Small intestine (tissue), 7 donors: Measurements from ENCODE around the gene CGNL1. TPM values are rescaled to one million over a fixed set of nuclear protein-coding genes. Genes with fewer than 3 reads are reported as not detected.

Experiments used
- DNase-seq, 2 donors: peaks; one replicate each; pipeline versions ENCODE4 v3.0.0 to v3.0.0-alpha.2; 2013
- FAIRE-seq: peaks from 2 replicates; lab custom pipeline; 2012; peaks lifted over from hg19 to GRCh38; lab: Jason Lieb, UNC
- H3K27ac ChIP-seq, 3 donors: one replicate each; pipeline ENCODE4 v1.5.1; 2013; ENCODE audit warnings: low read length in 2 of 3, mild to moderate bottlenecking in 2 of 3, control low read depth in 1 of 3, inconsistent platforms in 1 of 3, low read depth in 1 of 3, moderate library complexity in 1 of 3
- H3K27me3 ChIP-seq, 3 donors: one replicate each; pipeline ENCODE4 v1.6.1; 2013; ENCODE audit warnings: low read length in 3 of 3, inconsistent platforms in 1 of 3; ENCODE audit not compliant: control insufficient read depth in 3 of 3, insufficient read depth in 3 of 3
- H3K36me3 ChIP-seq, 3 donors: one replicate each; pipeline ENCODE4 v1.6.1; 2013; ENCODE audit warnings: low read length in 3 of 3, inconsistent platforms in 1 of 3, low read depth in 1 of 3, mild to moderate bottlenecking in 1 of 3, moderate library complexity in 1 of 3; ENCODE audit not compliant: control insufficient read depth in 3 of 3, insufficient read depth in 2 of 3
- H3K4me1 ChIP-seq, 3 donors: one replicate each; pipeline ENCODE4 v1.6.1; 2013; ENCODE audit warnings: low read length in 2 of 3, inconsistent platforms in 1 of 3, low read depth in 1 of 3, mild to moderate bottlenecking in 1 of 3, moderate library complexity in 1 of 3; ENCODE audit not compliant: control insufficient read depth in 3 of 3, insufficient read depth in 2 of 3
- H3K4me3 ChIP-seq, 3 donors: one replicate each; pipeline ENCODE4 v1.5.1; 2013; ENCODE audit warnings: low read length in 3 of 3, control low read depth in 1 of 3, inconsistent platforms in 1 of 3, low read depth in 1 of 3, mild to moderate bottlenecking in 1 of 3, moderate library complexity in 1 of 3
- H3K9me3 ChIP-seq, 2 donors: one replicate each; pipeline ENCODE4 v1.6.1; 2013; ENCODE audit warnings: low read depth in 1 of 2, low read length in 1 of 2; ENCODE audit not compliant: control insufficient read depth in 2 of 2, insufficient read depth in 1 of 2
- WGBS, 3 donors: extraction: QIAGEN DNeasy Blood & Tissue Kit; methylation state at CpG; one replicate each; pipeline ENCODE4 v1.1.7; 2013; 5-methylcytosine and 5-hydroxymethylcytosine counted together
- polyA plus RNA-seq, 4 donors: library from polyadenylated mRNA; stranded (reverse) in 3 of 4; unstranded in 1 of 4; fragments of 200-250 nt in 3 of 4; fragments of 120-200 nt in 1 of 4; gene quantifications; one replicate each; pipeline versions ENCODE4 v1.2.1 to v1.2.3, GENCODE V29; 2013
- donor health status: healthy with polysubstance abuse.
- donor health status: control.
- donor health status: control.
- donor health status: Bipolar disorder and iron deficiency.
- donor health status: healthy.

The CGNL1 gene
- polyA plus RNA-seq, 4 donors: 0.81 to 5.1 (median 1.9) TPM

DNA sequence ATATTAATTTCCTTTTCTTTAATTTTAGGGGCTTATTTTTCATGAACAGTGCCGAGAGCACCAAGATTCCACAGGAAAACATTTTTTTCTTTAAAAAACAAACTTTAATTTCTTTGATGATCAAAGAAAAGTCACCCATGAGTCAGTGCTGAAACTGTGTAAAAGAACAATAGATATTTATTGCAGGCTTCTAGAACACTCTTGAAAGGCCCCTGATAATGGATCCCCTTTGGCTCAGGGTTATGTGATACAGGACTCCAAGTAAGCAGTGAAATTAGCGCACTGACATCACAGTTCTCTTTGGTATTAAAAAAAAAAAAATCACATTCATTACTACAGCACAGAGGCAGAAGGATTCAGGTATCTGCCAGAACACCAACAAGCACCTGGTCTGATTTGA is 149.3 kb downstream of the CGNL1 start:
- peaks cover 0 to 19% (median 0%) of the 10 kb centered on the region in 3 donors for H3K4me1 ChIP-seq
- H3K27ac ChIP-seq: no peak overlapping the region
- no peak overlapping the region for H3K4me3 ChIP-seq
- WGBS, 3 donors: 84 to 91% (median 90%) methylated on average over 2 of the region's 2 CpGs
- H3K27me3 ChIP-seq: no peaks in the 10 kb centered on the region
- FAIRE-seq (no peak), DNase-seq (no peak)
- no peaks in the 10 kb centered on the region for H3K9me3 ChIP-seq
- H3K36me3 ChIP-seq: peaks cover 0 to 4% (median 0%) of the 10 kb centered on the region in 3 donors

DNA sequence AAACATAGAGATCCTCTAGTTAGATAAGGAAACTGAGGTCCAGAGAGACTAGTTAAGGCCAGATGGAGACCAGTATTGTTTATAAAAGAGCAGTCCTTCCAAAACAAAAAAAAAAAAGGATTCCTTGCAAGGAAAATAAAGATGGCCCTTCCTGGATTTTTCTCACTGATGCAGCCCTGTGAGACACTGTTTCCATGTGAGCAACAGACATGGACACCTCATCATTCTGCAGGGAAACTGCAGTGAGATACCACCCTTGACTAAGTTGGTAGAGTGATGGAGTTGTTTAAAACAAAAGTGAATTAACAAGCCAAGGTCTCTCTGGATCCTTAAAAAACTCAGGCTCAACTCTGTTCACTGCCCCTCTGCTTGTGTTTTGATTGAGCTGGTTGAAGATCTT is 149.8 kb downstream of the CGNL1 start:
- no peak overlapping the region for H3K4me3 ChIP-seq
- no peaks in the 10 kb centered on the region for H3K27me3 ChIP-seq
- H3K4me1 ChIP-seq: peaks cover 0 to 19% (median 0%) of the 10 kb centered on the region in 3 donors
- no peak overlapping the region for H3K27ac ChIP-seq
- H3K36me3 ChIP-seq: peaks cover 0 to 4% (median 0%) of the 10 kb centered on the region in 3 donors
- FAIRE-seq: no peak
- no peak for DNase-seq
- no peaks in the 10 kb centered on the region for H3K9me3 ChIP-seq

DNA sequence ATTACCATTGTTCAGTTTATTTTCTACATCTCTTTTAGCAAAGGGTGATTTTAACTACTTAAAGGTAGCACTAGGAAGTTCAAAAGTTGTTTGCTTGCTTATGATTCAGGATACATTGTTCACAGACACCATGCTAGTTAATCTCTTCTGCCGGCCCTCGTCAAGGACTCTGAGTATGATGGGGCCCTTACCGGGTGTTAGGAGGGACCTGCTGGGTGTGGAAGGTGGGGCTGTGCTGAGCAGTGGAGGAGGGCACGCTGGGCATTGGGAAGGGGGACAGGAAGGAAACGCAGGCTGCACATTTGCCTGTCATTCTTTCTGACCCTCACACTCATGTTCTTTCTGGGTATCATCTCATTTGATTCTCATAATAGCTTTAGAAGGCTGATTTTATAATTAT is 150.3 kb downstream of the CGNL1 start:
- Histone ChIP-seq H3K36me3 (peaks cover 0 to 4% (median 0%) of the 10 kb centered on the region in 3 donors), H3K27me3 (no peaks in the 10 kb centered on the region), H3K27ac (no peak overlapping the region), H3K4me3 (no peak overlapping the region), H3K9me3 (no peaks in the 10 kb centered on the region), H3K4me1 (peaks cover 0 to 19% (median 0%) of the 10 kb centered on the region in 3 donors)
- 44 to 68% (median 50%) methylated on average over 5 of the region's 5 CpGs for WGBS, 3 donors
- FAIRE-seq (no peak), DNase-seq (no peak)

DNA sequence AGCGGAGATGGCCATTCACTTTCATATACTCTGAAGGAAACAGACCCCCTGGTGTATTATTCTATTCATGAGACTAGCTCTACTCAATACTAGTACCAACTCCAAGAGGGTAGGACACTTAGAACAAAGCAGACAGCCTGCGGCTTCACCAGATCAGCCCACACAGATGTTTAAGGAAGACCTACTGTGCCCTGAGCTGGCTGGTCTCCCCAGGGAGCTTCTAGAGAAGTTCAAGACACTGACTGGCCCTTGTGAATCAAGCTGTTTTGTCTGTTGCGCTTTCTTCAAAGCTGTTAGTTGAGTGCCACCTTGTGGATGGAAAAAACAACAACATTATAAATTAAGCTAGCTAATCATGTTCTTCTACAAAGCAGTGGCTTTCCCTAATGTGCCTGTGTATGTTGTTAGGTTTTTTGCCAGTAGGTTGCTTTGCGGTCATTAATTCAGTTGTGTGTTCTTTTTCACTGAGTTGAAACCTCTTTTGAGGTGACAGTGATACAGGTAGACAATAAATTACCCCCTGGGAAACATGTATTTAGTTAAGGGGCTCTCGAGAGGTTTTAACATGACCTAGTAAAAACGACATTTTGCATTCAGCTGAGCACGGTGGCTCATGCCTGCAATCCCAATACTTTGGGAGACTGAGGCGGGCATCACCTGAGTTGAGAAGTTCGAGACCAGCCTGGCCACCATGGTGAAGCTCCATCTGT is 151.2 kb downstream of the CGNL1 start:
- Histone ChIP-seq H3K9me3 (no peaks in the 10 kb centered on the region), H3K27ac (no peak overlapping the region), H3K27me3 (no peaks in the 10 kb centered on the region), H3K4me1 (peaks cover 0 to 19% (median 0%) of the 10 kb centered on the region in 3 donors), H3K36me3 (peaks cover 0 to 4% (median 0%) of the 10 kb centered on the region in 3 donors), H3K4me3 (no peak overlapping the region)
- peak; percentile 79 to 82 for DNase-seq
- FAIRE-seq: no peak
- WGBS, 3 donors: 50 to 61% (median 59%) methylated on average over 9 of the region's 9 CpGs

DNA sequence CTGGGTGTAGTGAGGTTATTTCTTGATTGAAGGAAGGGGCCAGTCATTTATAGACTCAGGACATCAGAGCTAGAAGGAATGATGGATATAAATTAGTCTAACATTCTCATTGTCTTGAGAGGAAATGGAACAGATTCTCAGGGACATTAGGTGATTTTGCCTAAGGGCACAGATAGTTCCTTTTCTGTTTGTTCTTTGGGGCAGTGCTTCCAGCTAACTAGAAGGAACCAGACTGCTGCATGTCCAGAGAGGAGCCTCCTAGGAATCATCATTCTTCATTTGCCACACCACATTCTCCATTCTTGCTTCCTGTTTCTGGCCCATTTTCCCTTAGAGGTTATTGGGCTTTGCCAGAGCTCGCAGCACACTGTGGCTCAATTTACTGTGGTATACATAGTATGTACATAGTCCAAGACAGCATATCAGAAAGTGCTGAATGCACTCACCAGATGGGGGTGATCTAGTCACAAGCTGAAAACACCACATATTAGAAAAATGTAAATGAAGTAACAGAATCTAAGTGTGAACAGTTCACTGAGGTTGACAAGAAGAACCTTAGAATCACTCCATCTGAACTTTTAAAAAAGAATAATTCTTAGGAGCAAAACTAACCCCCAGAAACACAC is 152.7 kb downstream of the CGNL1 start:
- Histone ChIP-seq H3K9me3 (no peaks in the 10 kb centered on the region), H3K4me1 (peaks cover 0 to 19% (median 0%) of the 10 kb centered on the region in 3 donors), H3K4me3 (no peak overlapping the region), H3K27me3 (no peaks in the 10 kb centered on the region), H3K36me3 (peaks cover 0 to 4% (median 0%) of the 10 kb centered on the region in 3 donors), H3K27ac (no peak overlapping the region)
- peak in 1 of 2 donors; percentile 32 for DNase-seq
- 36 to 74% (median 38%) methylated on average over 1 of the region's 1 CpG for WGBS, 3 donors
- FAIRE-seq: no peak

DNA sequence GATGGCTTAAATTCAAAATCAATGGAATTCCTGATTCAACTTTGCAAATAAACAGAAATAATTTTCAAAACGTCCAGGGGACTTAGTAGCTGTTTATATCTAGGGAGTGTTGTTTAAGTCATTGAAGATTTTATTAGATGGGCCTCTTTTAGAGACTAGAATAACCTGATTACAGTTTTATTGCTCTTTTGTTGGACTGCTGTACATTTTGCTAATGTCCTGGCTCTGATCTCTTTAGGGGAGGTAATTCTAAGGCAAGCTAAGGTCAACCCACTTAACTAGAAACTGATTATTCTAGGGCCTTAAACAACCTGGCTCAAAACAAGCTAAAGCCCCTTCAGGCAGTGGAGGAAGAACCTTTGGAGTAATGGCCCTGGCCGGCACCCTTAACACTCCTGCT is 153.4 kb downstream of the CGNL1 start:
- FAIRE-seq (no peak), DNase-seq (peak in 1 of 2 donors; percentile 28)
- Histone ChIP-seq H3K4me3 (no peak overlapping the region), H3K27ac (no peak overlapping the region), H3K36me3 (no peaks in the 10 kb centered on the region), H3K4me1 (peaks cover 0 to 19% (median 6%) of the 10 kb centered on the region in 3 donors), H3K9me3 (no peaks in the 10 kb centered on the region), H3K27me3 (no peaks in the 10 kb centered on the region)
- 19 to 36% (median 20%) methylated on average over 2 of the region's 2 CpGs for whole genome bisulfite sequencing, 3 donors

DNA sequence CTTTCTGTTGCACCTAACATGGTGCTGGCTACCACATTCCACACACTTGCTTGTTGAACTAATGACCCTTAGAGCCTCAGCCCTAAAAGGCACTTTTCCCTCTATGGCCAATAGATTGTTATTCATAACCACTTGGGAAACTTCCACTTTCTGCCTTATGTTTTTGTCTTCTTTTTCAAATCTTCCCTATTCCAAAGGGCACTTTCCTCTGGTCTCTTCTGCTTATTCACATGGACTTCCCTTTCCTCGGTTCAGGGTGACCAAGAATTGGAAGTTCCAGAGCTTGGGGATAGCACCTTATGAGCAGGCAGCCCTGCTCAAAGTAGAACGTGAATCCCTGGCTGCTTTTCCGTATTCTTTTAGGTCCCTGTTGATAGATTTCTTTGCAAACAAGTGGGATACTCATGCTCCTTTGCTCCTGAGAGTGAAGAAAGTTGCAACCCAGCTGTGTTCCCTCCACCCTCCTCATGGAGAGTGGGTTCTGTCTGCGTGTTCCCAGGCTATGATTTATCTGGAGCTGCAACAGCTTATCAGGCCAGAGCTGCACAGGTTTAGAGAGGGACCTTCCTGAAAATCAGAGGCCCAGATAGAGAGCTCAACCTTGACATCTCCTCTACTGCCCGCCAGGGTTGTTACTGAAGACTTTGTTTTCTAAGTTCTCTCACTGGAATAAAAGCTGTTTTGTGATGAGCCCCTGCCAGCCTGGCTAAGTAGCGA is 156.6 kb downstream of the CGNL1 start:
- no peaks in the 10 kb centered on the region for H3K36me3 ChIP-seq
- no peak overlapping the region for H3K4me3 ChIP-seq
- no peak for FAIRE-seq
- no peak overlapping the region for H3K27ac ChIP-seq
- H3K4me1 ChIP-seq: peaks cover 0 to 25% (median 6%) of the 10 kb centered on the region in 3 donors
- no peaks in the 10 kb centered on the region for H3K27me3 ChIP-seq
- 75 to 82% (median 76%) methylated on average over 6 of the region's 6 CpGs for WGBS, 3 donors
- DNase-seq: no peak
- no peaks in the 10 kb centered on the region for H3K9me3 ChIP-seq

DNA sequence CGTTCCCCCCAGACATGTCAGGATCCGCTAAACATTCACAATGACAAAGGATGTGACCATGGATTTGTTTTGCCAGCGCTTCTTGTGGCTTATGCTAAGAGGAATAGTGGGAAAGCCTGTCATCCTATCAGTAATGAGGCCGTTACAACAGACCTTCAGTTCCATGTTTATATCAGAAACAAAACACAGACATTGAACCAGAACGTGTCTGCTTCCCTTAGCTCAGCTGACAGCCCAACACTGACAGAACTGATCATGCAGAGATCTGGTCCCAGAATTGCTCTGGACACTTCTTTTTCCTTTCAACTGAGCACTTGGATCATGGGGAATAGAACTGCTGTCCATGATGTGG is 157.1 kb downstream of the CGNL1 start:
- Histone ChIP-seq H3K36me3 (no peaks in the 10 kb centered on the region), H3K9me3 (no peaks in the 10 kb centered on the region), H3K4me1 (peaks cover 0 to 27% (median 6%) of the 10 kb centered on the region in 3 donors), H3K27me3 (no peaks in the 10 kb centered on the region), H3K27ac (no peak overlapping the region), H3K4me3 (no peak overlapping the region)
- DNase-seq (no peak), FAIRE-seq (no peak)
- WGBS, 3 donors: 69 to 87% (median 72%) methylated on average over 5 of the region's 5 CpGs
